Lung (tissue), 12 donors: Measurements from ENCODE around the gene HUS1. TPM values are rescaled to one million over a fixed set of nuclear protein-coding genes. Genes with fewer than 3 reads are reported as not detected.

ENCODE experiments used
- ATAC-seq: fragments of 200-7000 bp; cut with Tn5 transposase; one replicate; pipeline ENCODE4 v1.9.1; 2020; ENCODE audit warnings: moderate number of reproducible peaks; ENCODE audit not compliant: insufficient read depth, low FRiP score
- DNase-seq, 3 donors: peaks; one replicate each; pipeline ENCODE4 v3.0.0-alpha.2; 2013 to 2017
- H3K27ac ChIP-seq, 2 donors: one replicate each; pipeline ENCODE4 v1.5.1; 2013; ENCODE audit warnings: mild to moderate bottlenecking in 2 of 2, moderate library complexity in 2 of 2, control low read depth in 1 of 2, inconsistent platforms in 1 of 2, low read depth in 1 of 2, low read length in 1 of 2
- H3K27me3 ChIP-seq, 3 donors: one replicate each; pipeline ENCODE4 v1.5.1; 2013; ENCODE audit warnings: low read length in 2 of 3; ENCODE audit not compliant: control insufficient read depth in 3 of 3, insufficient read depth in 3 of 3
- H3K36me3 ChIP-seq, 4 donors: one replicate each; pipeline ENCODE4 v1.5.1; 2013; ENCODE audit warnings: low read length in 4 of 4, mild to moderate bottlenecking in 1 of 4, moderate library complexity in 1 of 4; ENCODE audit not compliant: control insufficient read depth in 4 of 4, insufficient read depth in 4 of 4
- H3K4me1 ChIP-seq, 5 donors: one replicate each; pipeline ENCODE4 v1.5.1; 2013; ENCODE audit warnings: low read length in 5 of 5, mild to moderate bottlenecking in 2 of 5, moderate library complexity in 1 of 5; ENCODE audit not compliant: control insufficient read depth in 5 of 5, insufficient read depth in 5 of 5
- H3K4me3 ChIP-seq: one replicate; pipeline ENCODE4 v1.5.1; 2013; ENCODE audit warnings: mild to moderate bottlenecking, control low read depth, moderate library complexity
- H3K9ac ChIP-seq, 2 donors: one replicate each; pipeline ENCODE4 v1.5.1; 2013; ENCODE audit warnings: low read length in 2 of 2, control low read depth in 1 of 2; ENCODE audit not compliant: insufficient read depth in 1 of 2
- H3K9me3 ChIP-seq, 4 donors: one replicate each; pipeline ENCODE4 v1.5.1; 2013; ENCODE audit warnings: low read length in 3 of 4, mild to moderate bottlenecking in 1 of 4, moderate library complexity in 1 of 4; ENCODE audit not compliant: control insufficient read depth in 4 of 4, insufficient read depth in 3 of 4
- WGBS, 2 donors: extraction: QIAGEN DNeasy Blood & Tissue Kit; methylation state at CpG; one replicate each; pipeline ENCODE4 v1.1.7; 2013; 5-methylcytosine and 5-hydroxymethylcytosine counted together
- polyA plus RNA-seq, 2 donors: library from polyadenylated mRNA; stranded (reverse); fragments of 200-250 nt; gene quantifications; one replicate each; pipeline ENCODE4 v1.2.1, GENCODE V29; 2013
- total RNA-seq, 2 donors: library from RNA; depleted of rRNA in 1 of 2; stranded (reverse); fragments of >200 nt in 1 of 2; gene quantifications; one replicate each; pipeline ENCODE4 v1.2.1, GENCODE V29; 2014 to 2021
- TF ChIP-seq, protein P1 (sequence below): IDR thresholded peaks from 2 replicates; pipeline ENCODE4 v1.5.1; 2012; ENCODE audit warnings: mild to moderate bottlenecking; ENCODE audit errors: control extremely low read depth, extremely low read depth
- donor health status: control.
- donor health status: control.
- donor health status: Bipolar disorder and iron deficiency.
- donor health status: healthy.
- donor health status: DM: yes; HTN: yes; CAD: no.

The HUS1 gene
- total and polyA plus RNA-seq, 4 donors, result 10.3 to 33.9 (median 19.3) TPM

- TF ChIP-seq, protein P1, sequence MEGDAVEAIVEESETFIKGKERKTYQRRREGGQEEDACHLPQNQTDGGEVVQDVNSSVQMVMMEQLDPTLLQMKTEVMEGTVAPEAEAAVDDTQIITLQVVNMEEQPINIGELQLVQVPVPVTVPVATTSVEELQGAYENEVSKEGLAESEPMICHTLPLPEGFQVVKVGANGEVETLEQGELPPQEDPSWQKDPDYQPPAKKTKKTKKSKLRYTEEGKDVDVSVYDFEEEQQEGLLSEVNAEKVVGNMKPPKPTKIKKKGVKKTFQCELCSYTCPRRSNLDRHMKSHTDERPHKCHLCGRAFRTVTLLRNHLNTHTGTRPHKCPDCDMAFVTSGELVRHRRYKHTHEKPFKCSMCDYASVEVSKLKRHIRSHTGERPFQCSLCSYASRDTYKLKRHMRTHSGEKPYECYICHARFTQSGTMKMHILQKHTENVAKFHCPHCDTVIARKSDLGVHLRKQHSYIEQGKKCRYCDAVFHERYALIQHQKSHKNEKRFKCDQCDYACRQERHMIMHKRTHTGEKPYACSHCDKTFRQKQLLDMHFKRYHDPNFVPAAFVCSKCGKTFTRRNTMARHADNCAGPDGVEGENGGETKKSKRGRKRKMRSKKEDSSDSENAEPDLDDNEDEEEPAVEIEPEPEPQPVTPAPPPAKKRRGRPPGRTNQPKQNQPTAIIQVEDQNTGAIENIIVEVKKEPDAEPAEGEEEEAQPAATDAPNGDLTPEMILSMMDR, result no peak
- H3K36me3 ChIP-seq, result peaks cover 3 to 7% (median 5%) of the 10 kb centered on the region in 4 donors
- 47 to 67% methylated on average over 11 of the region's 11 CpGs for WGBS, 2 donors
- H3K9me3 ChIP-seq, result no peaks in the 10 kb centered on the region
- DNase-seq (peak in 2 of 3 donors; percentile 10 to 29), ATAC-seq (peak; percentile 39)
- no peak overlapping the region for H3K9ac ChIP-seq
- H3K27ac ChIP-seq, result no peak overlapping the region
- no peaks in the 10 kb centered on the region for H3K27me3 ChIP-seq
- H3K4me3 ChIP-seq, result no peak overlapping the region
- H3K4me1 ChIP-seq, result peaks cover 0 to 6% (median 0%) of the 10 kb centered on the region in 5 donors
Measured at GRCh38 chr7:47950714-47951113, 28.7 kb downstream of the HUS1 start.

- ATAC-seq (no peak), DNase-seq (no peak)
- H3K27me3 ChIP-seq, result no peaks in the 10 kb centered on the region
- H3K9me3 ChIP-seq, result no peaks in the 10 kb centered on the region
- WGBS, 2 donors, result 87 to 89% methylated on average over 4 of the region's 4 CpGs
- TF ChIP-seq, protein P1, result no peak
- peaks cover 0 to 6% (median 0%) of the 10 kb centered on the region in 5 donors for H3K4me1 ChIP-seq
- peak overlapping the region in 1 of 2 donors; percentile 10 for H3K27ac ChIP-seq
- peaks cover 2 to 4% (median 3%) of the 10 kb centered on the region in 4 donors for H3K36me3 ChIP-seq
- no peak overlapping the region for H3K9ac ChIP-seq
- H3K4me3 ChIP-seq, result no peak overlapping the region
Measured at GRCh38 chr7:47949703-47950102, 29.7 kb downstream of the HUS1 start.

- TF ChIP-seq, protein P1, result no peak
- DNase-seq (no peak), ATAC-seq (no peak)
- H3K27ac ChIP-seq, result peak within 1 kb of the TSS; percentile 70 to 75
- H3K9me3 ChIP-seq, result no peaks in the 10 kb centered on the region
- H3K4me1 ChIP-seq, result peaks cover 0 to 9% (median 0%) of the 10 kb centered on the region in 5 donors
- no peaks in the 10 kb centered on the region for H3K36me3 ChIP-seq
- WGBS, 2 donors, result 72 to 86% methylated on average over 7 of the region's 7 CpGs
- no peak within 1 kb of the TSS for H3K4me3 ChIP-seq
- no peak within 1 kb of the TSS for H3K9ac ChIP-seq
- no peaks in the 10 kb centered on the region for H3K27me3 ChIP-seq
Measured at GRCh38 chr7:47948141-47948790, 31.1 kb downstream of the HUS1 start, which contains the start of gene PKD1L1. PKD1L1 (minus strand) TSS chr7:47948466; CDS start chr7:47948440, 26 bp downstream.
